Measurements from ENCODE around the gene GTF2E1.

GTF2E1 gene

GRCh38 chr3:120801484-120801883 is 58.9 kb downstream of the GTF2E1 start:
- DNase-seq = no peak

GRCh38 chr3:120802916-120803315 is 60.4 kb downstream of the GTF2E1 start:
- no peak for DNase-seq

GRCh38 chr3:120816728-120817127 is 74.2 kb downstream of the GTF2E1 start:
- DNase-seq = no peak

DNA sequence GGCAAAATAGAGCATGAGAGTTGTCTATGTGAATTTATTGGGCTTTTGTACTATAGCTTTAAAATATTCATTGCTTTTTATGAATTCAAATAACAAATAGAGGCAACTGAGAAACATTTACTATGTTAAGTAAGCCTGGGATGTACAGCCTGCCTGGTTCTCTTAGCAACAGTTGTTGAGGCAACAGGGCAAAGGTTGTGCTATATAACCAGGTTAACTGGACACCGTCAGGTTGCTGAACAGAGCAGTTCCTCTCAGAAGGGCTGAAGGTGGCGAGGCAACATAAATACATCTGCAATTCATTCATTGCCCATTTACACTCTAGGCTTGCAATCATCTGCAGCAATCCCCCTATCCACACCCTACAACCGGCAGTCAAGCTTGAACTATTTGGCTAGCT is 78.2 kb downstream of the GTF2E1 start:
- no peak for DNase-seq

- no peak for DNase-seq
Measured at GRCh38 chr3:120821426-120821825, 78.9 kb downstream of the GTF2E1 start.

- DNase-seq = no peak
Measured at GRCh38 chr3:120823156-120823555, 80.6 kb downstream of the GTF2E1 start.

DNA sequence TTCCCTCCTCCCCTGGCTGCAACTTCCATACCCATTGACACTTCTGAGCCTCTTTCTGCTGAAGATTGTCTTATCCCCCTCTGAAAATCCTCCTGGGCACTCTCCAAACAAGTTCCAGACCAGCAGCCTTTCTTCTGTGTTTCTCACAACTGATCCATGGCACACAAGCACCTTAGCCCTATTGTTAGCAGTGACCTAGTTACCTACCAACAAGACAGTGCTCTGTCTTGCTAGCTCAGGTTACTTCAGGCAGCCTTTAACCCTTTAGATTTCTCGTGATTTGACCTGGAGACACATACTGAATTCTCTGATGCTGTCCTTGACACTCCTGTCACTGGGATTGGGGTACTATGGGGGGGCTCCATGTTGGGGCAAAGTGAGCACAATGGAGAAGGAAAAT is 82.1 kb downstream of the GTF2E1 start:
- DNase-seq = no peak

DNA sequence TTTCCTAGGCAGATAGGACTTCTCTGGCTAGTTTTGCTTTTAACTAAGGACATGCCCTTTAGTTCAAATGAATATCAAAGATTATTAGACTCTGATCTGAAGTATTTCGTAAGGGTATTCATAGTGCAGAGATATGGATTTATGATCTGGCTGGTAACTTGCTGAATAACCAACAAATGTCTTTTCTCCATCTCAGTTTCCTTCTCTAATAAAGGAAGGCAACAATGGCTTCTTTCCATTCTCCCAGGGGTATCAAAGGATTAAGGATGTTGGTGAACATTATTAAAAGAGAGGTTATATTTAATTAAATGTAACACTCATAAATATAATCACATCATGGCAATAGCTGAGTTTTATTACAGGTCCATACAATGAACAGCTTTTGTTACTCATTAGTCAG is 86.3 kb downstream of the GTF2E1 start:
- DNase-seq = no peak

- no peak for DNase-seq
Measured at GRCh38 chr3:120831066-120831465, 88.5 kb downstream of the GTF2E1 start.

Measured in activated CD4-positive, alpha-beta T cell treated with anti-CD3 and anti-CD28 coated beads, Interleukin-10, Interleukin-2, amounts not matched to agents 100 ng/mL and 50 ng/mL, durations not matched to agents 16 hours and 8 hours (primary cell).